GM12878 (cell line): ENCODE results near the gene TSPAN5. TPM values are rescaled to one million over a fixed set of nuclear protein-coding genes. Genes with fewer than 3 reads are reported as not detected.

ENCODE experiments used
- ATAC-seq: fragments of 200-7000 bp; cut with Tn5 transposase; 3 replicates; pipeline ENCODE4 v1.9.1; 2020; ENCODE audit warnings: mild to moderate bottlenecking, moderate library complexity
- BruUV-seq: library from RNA; stranded (reverse); fragments of 400-500 nt; replicated peaks from 2 replicates; lab custom pipeline; 2021; lab: Mats Ljungman, UMichigan
- CTCF ChIA-PET: fragments of 300-600 bp; sonication (Branson Sonifier 250); formaldehyde crosslinking; extraction: SDS; loops from one replicate; lab custom pipeline; 2021; ENCODE audit warnings: inconsistent platforms; lab: Yijun Ruan, JAX
- POLR2A ChIA-PET: fragments of 350-600 bp; formaldehyde crosslinking; extraction: SDS; loops from one replicate; lab custom pipeline; 2021; ENCODE audit warnings: inconsistent platforms; lab: Charles Lee
- RAD21 ChIA-PET: fragments of 300-600 bp; sonication (Branson Sonifier 250); formaldehyde crosslinking; loops from one replicate; lab custom pipeline; 2023; ENCODE audit warnings: antibody characterized with exemption; ENCODE audit not compliant: unreplicated experiment; lab: Charles Lee
- SMC1A ChIA-PET: fragments of 300-600 bp; sonication (Branson Sonifier 250); formaldehyde crosslinking; loops from one replicate; lab custom pipeline; 2023; ENCODE audit not compliant: unreplicated experiment, uncharacterized antibody; lab: Charles Lee
- DNase-seq: peaks from one replicate; pipeline ENCODE4 v3.0.0-alpha.2; 2011; ENCODE audit warnings: low read depth, low spot score
- FAIRE-seq: peaks from 3 replicates; lab custom pipeline; 2011; peaks lifted over from hg19 to GRCh38; lab: Jason Lieb, UNC
- H2AFZ ChIP-seq: 2 replicates; pipeline ENCODE4 v1.6.0; 2011; ENCODE audit warnings: low read depth, low read length, control low read depth; ENCODE audit not compliant: control insufficient read depth
- H3K27ac ChIP-seq: 2 replicates; pipeline ENCODE4 v1.5.1; 2011; ENCODE audit warnings: control low read depth; ENCODE audit not compliant: control insufficient read depth, insufficient read depth
- H3K27me3 ChIP-seq, 2 experiments: replicated peaks in 1 of 2; 2 replicates each; pipeline versions ENCODE4 v1.6.0 to v1.6.1; 2011; ENCODE audit warnings: low read length in 1 of 2; ENCODE audit not compliant: control insufficient read depth in 2 of 2, insufficient read depth in 2 of 2
- H3K36me3 ChIP-seq, 2 experiments: 2 replicates each; pipeline ENCODE4 v1.5.1; 2011; ENCODE audit warnings: low read length in 1 of 2; ENCODE audit not compliant: control insufficient read depth in 2 of 2, insufficient read depth in 2 of 2
- H3K4me1 ChIP-seq: 2 replicates; pipeline ENCODE4 v1.6.1; 2011; ENCODE audit warnings: mild to moderate bottlenecking, low read length, moderate library complexity, mixed read lengths; ENCODE audit not compliant: control insufficient read depth, insufficient read depth
- H3K4me2 ChIP-seq: 2 replicates; pipeline ENCODE4 v1.6.0; 2011; ENCODE audit warnings: control low read depth; ENCODE audit not compliant: control insufficient read depth, insufficient read depth
- H3K4me3 ChIP-seq: fragments of 200-600 bp; sonication (generic); 2 replicates; pipeline ENCODE4 v1.5.1; 2016
- H3K79me2 ChIP-seq: 2 replicates; pipeline ENCODE4 v1.6.0; 2011; ENCODE audit warnings: low read length; ENCODE audit not compliant: control insufficient read depth, insufficient read depth
- H3K9ac ChIP-seq: 2 replicates; pipeline ENCODE4 v1.8.0; 2011; ENCODE audit warnings: low read length, control low read depth, mixed read lengths; ENCODE audit not compliant: control insufficient read depth, insufficient read depth
- H3K9me3 ChIP-seq: replicated peaks from 3 replicates; pipeline ENCODE4 v1.5.1; 2011; ENCODE audit warnings: mild to moderate bottlenecking, low read length; ENCODE audit not compliant: control insufficient read depth, insufficient read depth
- H4K20me1 ChIP-seq: 2 replicates; pipeline ENCODE4 v1.6.0; 2011; ENCODE audit not compliant: control insufficient read depth, insufficient read depth
- ASH2L ChIP-seq: fragments of 300-600, 200-600 bp; sonication (generic); IDR thresholded peaks from 2 replicates; pipeline ENCODE4 v1.6.1; 2017; ENCODE audit warnings: low read depth, mild to moderate bottlenecking, borderline replicate concordance
- CBFB ChIP-seq: IDR thresholded peaks from 2 replicates; pipeline ENCODE4 v1.6.1; 2016; ENCODE audit warnings: antibody characterized with exemption, low read depth
- CBX5 ChIP-seq: sonication (generic); IDR thresholded peaks from 2 replicates; pipeline ENCODE4 v1.6.1; 2016; ENCODE audit warnings: low read depth, moderate library complexity, mild to moderate bottlenecking, inconsistent platforms
- GATAD2B ChIP-seq: fragments of 450-650 bp; conservative IDR thresholded peaks from 2 replicates; pipeline ENCODE4 v1.6.1; 2017; ENCODE audit warnings: low read depth, mild to moderate bottlenecking, moderate library complexity
- MTA2 ChIP-seq: fragments of 450-650 bp; IDR thresholded peaks from 2 replicates; pipeline ENCODE4 v1.6.1; 2016; ENCODE audit warnings: low read depth, mild to moderate bottlenecking, moderate library complexity
- MYC ChIP-seq: IDR thresholded peaks from 2 replicates; pipeline ENCODE4 v1.6.1; 2011; ENCODE audit warnings: mild to moderate bottlenecking, low read length, moderate library complexity, inconsistent platforms; ENCODE audit not compliant: insufficient read depth, insufficient replicate concordance, insufficient read length, severe bottlenecking
- NFYA ChIP-seq: IDR thresholded peaks from 2 replicates; pipeline ENCODE4 v1.6.1; 2011; ENCODE audit warnings: low read depth, mild to moderate bottlenecking, low read length, improper control_type of control experiment, borderline replicate concordance
- PAX8 ChIP-seq: fragments of 450-650 bp; IDR thresholded peaks from 2 replicates; pipeline ENCODE4 v1.6.1; 2017; ENCODE audit warnings: mild to moderate bottlenecking, moderate library complexity
- POLR2A ChIP-seq: IDR thresholded peaks from 2 replicates; pipeline ENCODE4 v1.6.1; 2011; ENCODE audit warnings: low read depth, mild to moderate bottlenecking, low read length
- RAD51 ChIP-seq: fragments of 450-650 bp; IDR thresholded peaks from 2 replicates; pipeline ENCODE4 v1.6.1; 2016; ENCODE audit warnings: moderate library complexity, mild to moderate bottlenecking, inconsistent platforms
- SMC3 ChIP-seq: IDR thresholded peaks from 2 replicates; pipeline ENCODE4 v1.6.1; 2011; ENCODE audit warnings: low read length, improper control_type of control experiment, borderline replicate concordance
- SPI1 ChIP-seq: IDR thresholded peaks from 2 replicates; pipeline ENCODE4 v1.6.1; 2011; ENCODE audit warnings: low read depth, mild to moderate bottlenecking, low read length, moderate library complexity, borderline replicate concordance; ENCODE audit not compliant: insufficient read depth
- STAT1 ChIP-seq: fragments of 450-650 bp; conservative IDR thresholded peaks from 2 replicates; pipeline ENCODE4 v1.6.1; 2014; ENCODE audit warnings: antibody characterized with exemption, mild to moderate bottlenecking
- WGBS: methylation state at CpG from one replicate; pipeline ENCODE4 v1.1.6; 2016; ENCODE audit warnings: low lambda C conversion rate; ENCODE audit not compliant: insufficient replicate concordance, insufficient coverage; ENCODE audit errors: missing lambda C conversion rate; 5-methylcytosine and 5-hydroxymethylcytosine counted together
- in situ Hi-C: fragments of 300-500 bp; cut with MboI; formaldehyde crosslinking; loops from 9 replicates; pipeline ENCODE4 v1.14.3; 2018; ENCODE audit warnings: mixed read lengths
- intact Hi-C: fragments of 100-400 bp; cut with micrococcal nuclease; formaldehyde crosslinking; loops from one replicate; pipeline ENCODE4 v1.14.2; 2022; ENCODE audit not compliant: unreplicated experiment
- polyA plus RNA-seq, 11 experiments: library from polyadenylated mRNA; depleted of rRNA in 4 of 11; unstranded in 6 of 11; stranded (reverse) in 5 of 11; fragments of >200 nt; fragmentation: Nextera tagmentation in 4 of 11; fragmentation: Illumina TruSeq in 1 of 11; extraction: Ambion mirVana in 4 of 11; extraction: Trizol in 1 of 11; gene quantifications; 1 replicate in 1 of 11; 2 replicates in 10 of 11; pipeline versions ENCODE4 v1.2.1 to v1.2.3, GENCODE V29; 2011 to 2016; ENCODE audit warnings: inconsistent platforms in 2 of 11, missing spikeins in 2 of 11, low read depth in 1 of 11
- total RNA-seq, 4 experiments: library from RNA; depleted of rRNA in 3 of 4; stranded (reverse); fragments of >200 nt in 3 of 4; fragmentation: Illumina TruSeq in 1 of 4; extraction: Trizol in 1 of 4; gene quantifications; 2 replicates each; pipeline versions ENCODE4 v1.2.1 to v1.2.3, GENCODE V29; 2013 to 2021
- TF ChIP-seq, protein P1 (sequence below): fragments of 150-350 bp; IDR thresholded peaks from 2 replicates; pipeline ENCODE4 v1.6.1; 2016; ENCODE audit warnings: low read depth, low read length

The TSPAN5 gene
- total and polyA plus RNA-seq, 10 of the 15 experiments (the other 5 are each of a cell fraction or from before 2014, with no cell fraction given): 0.09 to 8.2 (median 0.27) TPM

GRCh38 chr4:98643755-98644154, 14.7 kb downstream of the TSPAN5 start:
- no peak for TF ChIP-seq SPI1
- TF ChIP-seq PAX8: no peak
- TF ChIP-seq CBX5: no peak
- DNase-seq (no peak), FAIRE-seq (no peak), ATAC-seq (no peak)
- ChIA-PET POLR2A (no interaction called here), SMC1A (no interaction called here), RAD21 (no interaction called here), CTCF (interaction anchor here (0.7 to 1.4 kb wide), 2 partner anchors 12 to 522 kb away, joined by 3 read pairs; no protein-coding TSS in a partner anchor)
- WGBS: 53% methylated on average over 2 of the region's 2 CpGs
- Histone ChIP-seq H3K4me2 (no peak overlapping the region), H3K27ac (no peak overlapping the region), H3K9ac (no peak overlapping the region), H3K27me3 (no peaks in the 10 kb centered on the region), H2AFZ (no peak overlapping the region), H3K9me3 (no peaks in the 10 kb centered on the region), H3K36me3 (no peaks in the 10 kb centered on the region), H3K4me3 (no peak overlapping the region), H4K20me1 (no peaks in the 10 kb centered on the region), H3K79me2 (no peaks in the 10 kb centered on the region), H3K4me1 (no peaks in the 10 kb centered on the region)
- in situ Hi-C loops (no loop called here), intact Hi-C loops (no loop called here)
- no TSS peak for BruUV-seq

DNA sequence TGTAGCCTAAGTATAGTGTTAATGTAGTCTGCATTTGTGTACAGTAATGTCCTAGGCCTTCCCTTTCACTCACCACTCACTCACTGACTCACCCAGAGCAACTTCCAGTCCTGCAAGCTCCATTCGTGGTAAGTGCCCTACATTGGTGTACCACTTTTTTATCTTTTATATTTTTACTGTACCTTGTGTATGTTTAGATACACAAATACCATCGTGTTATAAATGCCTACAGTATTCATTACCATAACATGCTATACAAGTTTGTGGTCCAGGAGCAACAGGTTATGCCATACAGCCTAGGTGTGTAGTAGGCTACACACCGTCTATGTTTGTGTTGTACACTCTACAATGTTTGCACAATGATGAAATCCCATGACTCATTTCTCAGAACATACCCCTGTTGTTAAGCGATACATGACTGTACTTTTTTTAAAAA, 15.4 kb downstream of the TSPAN5 start:
- Histone ChIP-seq H2AFZ (no peak overlapping the region), H4K20me1 (no peaks in the 10 kb centered on the region), H3K4me2 (no peak overlapping the region), H3K4me1 (no peaks in the 10 kb centered on the region), H3K9ac (no peak overlapping the region), H3K9me3 (no peaks in the 10 kb centered on the region)
- TF ChIP-seq NFYA: no peak
- TF ChIP-seq MTA2: no peak
- no peak for TF ChIP-seq POLR2A
- no peak for TF ChIP-seq STAT1
- TF ChIP-seq ASH2L: no peak
- no peak for TF ChIP-seq CBFB
- TF ChIP-seq, protein P1, sequence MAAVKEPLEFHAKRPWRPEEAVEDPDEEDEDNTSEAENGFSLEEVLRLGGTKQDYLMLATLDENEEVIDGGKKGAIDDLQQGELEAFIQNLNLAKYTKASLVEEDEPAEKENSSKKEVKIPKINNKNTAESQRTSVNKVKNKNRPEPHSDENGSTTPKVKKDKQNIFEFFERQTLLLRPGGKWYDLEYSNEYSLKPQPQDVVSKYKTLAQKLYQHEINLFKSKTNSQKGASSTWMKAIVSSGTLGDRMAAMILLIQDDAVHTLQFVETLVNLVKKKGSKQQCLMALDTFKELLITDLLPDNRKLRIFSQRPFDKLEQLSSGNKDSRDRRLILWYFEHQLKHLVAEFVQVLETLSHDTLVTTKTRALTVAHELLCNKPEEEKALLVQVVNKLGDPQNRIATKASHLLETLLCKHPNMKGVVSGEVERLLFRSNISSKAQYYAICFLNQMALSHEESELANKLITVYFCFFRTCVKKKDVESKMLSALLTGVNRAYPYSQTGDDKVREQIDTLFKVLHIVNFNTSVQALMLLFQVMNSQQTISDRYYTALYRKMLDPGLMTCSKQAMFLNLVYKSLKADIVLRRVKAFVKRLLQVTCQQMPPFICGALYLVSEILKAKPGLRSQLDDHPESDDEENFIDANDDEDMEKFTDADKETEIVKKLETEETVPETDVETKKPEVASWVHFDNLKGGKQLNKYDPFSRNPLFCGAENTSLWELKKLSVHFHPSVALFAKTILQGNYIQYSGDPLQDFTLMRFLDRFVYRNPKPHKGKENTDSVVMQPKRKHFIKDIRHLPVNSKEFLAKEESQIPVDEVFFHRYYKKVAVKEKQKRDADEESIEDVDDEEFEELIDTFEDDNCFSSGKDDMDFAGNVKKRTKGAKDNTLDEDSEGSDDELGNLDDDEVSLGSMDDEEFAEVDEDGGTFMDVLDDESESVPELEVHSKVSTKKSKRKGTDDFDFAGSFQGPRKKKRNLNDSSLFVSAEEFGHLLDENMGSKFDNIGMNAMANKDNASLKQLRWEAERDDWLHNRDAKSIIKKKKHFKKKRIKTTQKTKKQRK: no peak
- TF ChIP-seq SMC3: no peak
- no peak for TF ChIP-seq MYC
- TF ChIP-seq RAD51: no peak
- TF ChIP-seq GATAD2B: no peak
- TF ChIP-seq, all 136 proteins: peak for 0
- BruUV-seq: no TSS peak
- in situ Hi-C loops: no loop called here
- POLR2A ChIA-PET: no interaction called here
- no peak overlapping the region for H3K4me3 ChIP-seq
- ATAC-seq (no peak), FAIRE-seq (no peak), DNase-seq (no peak)
- CTCF ChIA-PET: interaction anchor here (1.1 to 2.1 kb wide), 3 partner anchors 13 to 121 kb away, joined by 3 to 7 read pairs (median 3); no protein-coding TSS in a partner anchor
- H3K79me2 ChIP-seq: no peaks in the 10 kb centered on the region
- H3K27ac ChIP-seq: no peak overlapping the region
- RAD21 ChIA-PET: interaction anchor here (1.4 to 1.6 kb wide), 2 partner anchors 14 to 41 kb away, joined by 3 to 4 read pairs; no protein-coding TSS in a partner anchor
- WGBS: 73% methylated on average over 4 of the region's 4 CpGs
- intact Hi-C loops: no loop called here
- H3K27me3 ChIP-seq: no peaks in the 10 kb centered on the region
- no peaks in the 10 kb centered on the region for H3K36me3 ChIP-seq
- SMC1A ChIA-PET: interaction anchor here (1.0 to 1.5 kb wide), 6 partner anchors 10 to 175 kb away, joined by 3 to 4 read pairs (median 3); partner anchors contain the start of gene TSPAN5
